GM21717 (cell line): ENCODE measurements around the gene NR1H4.
"Not testable (repeated sequence)": the region's sequence is repeated elsewhere in the genome, so short reads cannot be mapped to it uniquely, and the experiment has no call there.

Experiments used
- ATAC-seq: cut with Tn5 transposase; IDR thresholded peaks from one replicate; pipeline ENCODE4 v1.9.1; 2021; ENCODE audit warnings: mild to moderate bottlenecking, moderate library complexity; ENCODE audit not compliant: unreplicated experiment

NR1H4 gene

GRCh38 chr12:100473716-100474150 lies at the start of gene NR1H4:
TSS of gene NR1H4 (plus strand) at chr12:100473866. CDS start at chr12:100493324, 19,458 bp downstream.
- no peak for ATAC-seq

GRCh38 chr12:100426145-100426544 lies 47.5 kb upstream of the NR1H4 start:
- no peak for ATAC-seq

GRCh38 chr12:100427078-100427477 lies 46.6 kb upstream of the NR1H4 start:
- ATAC-seq, result no peak

GRCh38 chr12:100430251-100430650 lies 43.4 kb upstream of the NR1H4 start:
- ATAC-seq, result not testable (repeated sequence)

- no peak for ATAC-seq
Measured at GRCh38 chr12:100433701-100434100, 40.0 kb upstream of the NR1H4 start.

GRCh38 chr12:100434177-100434576 lies 39.5 kb upstream of the NR1H4 start:
- no peak for ATAC-seq

GRCh38 chr12:100435957-100436356 lies 37.7 kb upstream of the NR1H4 start:
- no peak for ATAC-seq

- no peak for ATAC-seq
Measured at GRCh38 chr12:100437038-100437841, 36.4 kb upstream of the NR1H4 start.

GRCh38 chr12:100439797-100440196 lies 33.9 kb upstream of the NR1H4 start:
- ATAC-seq, result no peak

- no peak for ATAC-seq
Measured at GRCh38 chr12:100442403-100442802, 31.3 kb upstream of the NR1H4 start.

- ATAC-seq, result no peak
Measured at GRCh38 chr12:100443434-100443833, 30.2 kb upstream of the NR1H4 start.

GRCh38 chr12:100445081-100445481 lies 28.6 kb upstream of the NR1H4 start:
- no peak for ATAC-seq

- no peak for ATAC-seq
Measured at GRCh38 chr12:100447381-100447780, 26.3 kb upstream of the NR1H4 start.

GRCh38 chr12:100448656-100449055 lies 25.0 kb upstream of the NR1H4 start:
- no peak for ATAC-seq

GRCh38 chr12:100450735-100451134 lies 22.9 kb upstream of the NR1H4 start:
- ATAC-seq, result no peak

- ATAC-seq, result no peak
Measured at GRCh38 chr12:100453951-100454350, 19.7 kb upstream of the NR1H4 start.

- ATAC-seq, result no peak
Measured at GRCh38 chr12:100455896-100456295, 17.8 kb upstream of the NR1H4 start.

- no peak for ATAC-seq
Measured at GRCh38 chr12:100458191-100458590, 15.5 kb upstream of the NR1H4 start.

GRCh38 chr12:100460702-100461101 lies 13.0 kb upstream of the NR1H4 start:
- no peak for ATAC-seq

GRCh38 chr12:100461330-100461973 lies 12.2 kb upstream of the NR1H4 start:
- ATAC-seq, result no peak

- no peak for ATAC-seq
Measured at GRCh38 chr12:100463661-100464060, 10.0 kb upstream of the NR1H4 start.

- ATAC-seq, result no peak
Measured at GRCh38 chr12:100464529-100464928, 9.1 kb upstream of the NR1H4 start.
